GM19467 (cell line): ENCODE measurements around the gene GARIN5A.

ENCODE experiments used
- ATAC-seq: cut with Tn5 transposase; IDR thresholded peaks from one replicate; pipeline ENCODE4 v1.9.1; 2021; ENCODE audit warnings: mild to moderate bottlenecking, moderate library complexity; ENCODE audit not compliant: unreplicated experiment

GARIN5A gene

GRCh38 chr19:50435627-50436026 is 41.0 kb downstream of the GARIN5A start:
- no peak for ATAC-seq

- ATAC-seq = no peak
These were observed 41.4 kb downstream of the GARIN5A start for GRCh38 chr19:50435221-50435620.

DNA sequence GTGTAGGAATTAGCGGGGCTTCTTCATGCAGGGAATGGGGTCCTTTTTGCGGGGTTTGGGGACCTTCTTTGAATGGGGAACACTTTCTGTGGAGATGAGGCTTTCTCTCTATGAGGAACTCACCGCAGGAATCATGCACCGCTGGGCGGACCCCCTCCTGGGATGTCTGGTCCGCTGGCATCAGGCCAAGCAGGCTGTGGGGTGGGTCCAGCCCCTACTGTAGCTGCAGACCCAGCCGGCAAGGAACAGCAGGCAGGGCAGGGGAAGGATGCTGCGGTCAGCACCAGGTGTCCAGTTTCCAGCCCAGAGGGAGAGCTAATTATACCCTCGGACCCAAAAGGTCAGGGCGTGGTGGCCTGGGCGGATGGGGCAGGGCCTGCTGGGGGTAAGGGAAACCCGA is 42.1 kb downstream of the GARIN5A start:
- ATAC-seq = no peak

GRCh38 chr19:50433201-50434180 is 43.2 kb downstream of the GARIN5A start:
- no peak for ATAC-seq

DNA sequence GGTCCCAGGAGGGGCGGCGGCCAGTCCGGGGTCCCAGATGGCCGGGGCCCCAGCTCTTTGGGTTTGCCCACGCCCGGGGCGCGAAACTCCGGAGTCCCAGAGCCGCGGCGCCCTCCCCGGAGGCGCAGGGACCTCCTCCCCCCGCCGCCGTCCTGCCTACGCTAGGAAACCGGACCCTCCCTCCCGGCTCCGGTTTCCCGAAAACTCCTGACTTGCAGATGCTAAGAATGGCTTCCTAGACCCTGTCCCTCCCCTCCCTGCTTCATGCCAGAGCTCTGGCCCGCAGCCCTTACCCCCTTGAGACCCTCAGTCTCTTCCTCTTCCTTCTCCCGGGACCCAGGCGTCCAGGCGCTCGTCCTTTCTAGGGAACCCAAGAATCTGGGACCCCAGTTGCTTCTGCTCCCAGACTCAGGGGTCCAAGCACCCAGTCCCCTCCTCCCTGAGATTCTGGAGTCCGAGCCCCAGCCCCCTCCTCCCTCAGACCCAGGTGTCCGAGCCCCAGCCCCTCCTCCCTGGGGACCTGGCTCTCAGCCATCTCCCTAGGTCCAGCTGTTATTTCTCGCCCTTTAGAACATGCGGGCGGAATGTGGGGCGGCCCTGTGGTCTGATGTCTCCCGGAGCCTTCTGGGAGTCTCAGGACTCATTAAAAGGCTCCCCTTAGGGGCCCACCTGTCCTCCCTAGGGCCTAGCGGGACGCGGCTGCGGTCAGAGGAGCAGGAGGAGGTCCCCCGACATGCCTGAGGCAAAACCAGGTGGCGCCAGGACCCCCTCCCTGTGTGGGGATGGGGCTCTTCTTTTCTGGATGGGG is 44.2 kb downstream of the GARIN5A start, which contains the start of gene MYBPC2:
Gene MYBPC2, plus strand, starts transcription at position 672 of the 808 bp plus-strand sequence. Its CDS starts 62 bp downstream, at position 734.
- no peak for ATAC-seq

GRCh38 chr19:50431343-50432220 is 45.1 kb downstream of the GARIN5A start:
- peak; percentile 53 for ATAC-seq

DNA sequence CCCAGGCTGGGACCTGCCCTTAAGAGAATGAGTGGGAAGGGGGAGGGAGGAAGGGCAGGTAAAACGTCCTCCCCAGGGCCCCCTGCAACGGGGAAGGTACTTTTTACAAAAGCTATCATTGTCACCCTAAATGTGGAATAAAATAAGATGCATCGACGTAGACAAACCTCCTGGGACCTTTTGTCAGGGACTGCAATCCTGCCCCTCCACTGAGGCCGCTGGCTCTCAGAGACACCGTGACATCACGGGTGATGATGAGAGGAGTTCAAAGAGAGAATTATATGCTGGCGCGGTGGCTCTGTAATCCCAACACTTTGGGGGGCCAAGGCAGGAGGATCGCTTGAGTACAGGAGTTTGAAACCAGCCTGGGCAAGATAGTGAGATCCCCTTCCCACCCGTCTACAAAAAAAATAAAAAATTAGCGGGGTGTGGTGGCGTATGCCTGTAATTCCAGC is 45.7 kb downstream of the GARIN5A start:
- ATAC-seq = no peak

- no peak for ATAC-seq
These were observed 47.7 kb downstream of the GARIN5A start for GRCh38 chr19:50428772-50429463.

DNA sequence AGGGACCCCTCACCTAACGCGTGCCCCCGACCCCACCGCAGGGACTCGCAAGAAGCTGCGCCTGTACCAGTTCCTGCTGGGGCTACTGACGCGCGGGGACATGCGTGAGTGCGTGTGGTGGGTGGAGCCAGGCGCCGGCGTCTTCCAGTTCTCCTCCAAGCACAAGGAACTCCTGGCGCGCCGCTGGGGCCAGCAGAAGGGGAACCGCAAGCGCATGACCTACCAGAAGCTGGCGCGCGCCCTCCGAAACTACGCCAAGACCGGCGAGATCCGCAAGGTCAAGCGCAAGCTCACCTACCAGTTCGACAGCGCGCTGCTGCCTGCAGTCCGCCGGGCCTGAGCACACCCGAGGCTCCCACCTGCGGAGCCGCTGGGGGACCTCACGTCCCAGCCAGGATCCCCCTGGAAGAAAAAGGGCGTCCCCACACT is 48.6 kb downstream of the GARIN5A start:
- ATAC-seq = no peak

DNA sequence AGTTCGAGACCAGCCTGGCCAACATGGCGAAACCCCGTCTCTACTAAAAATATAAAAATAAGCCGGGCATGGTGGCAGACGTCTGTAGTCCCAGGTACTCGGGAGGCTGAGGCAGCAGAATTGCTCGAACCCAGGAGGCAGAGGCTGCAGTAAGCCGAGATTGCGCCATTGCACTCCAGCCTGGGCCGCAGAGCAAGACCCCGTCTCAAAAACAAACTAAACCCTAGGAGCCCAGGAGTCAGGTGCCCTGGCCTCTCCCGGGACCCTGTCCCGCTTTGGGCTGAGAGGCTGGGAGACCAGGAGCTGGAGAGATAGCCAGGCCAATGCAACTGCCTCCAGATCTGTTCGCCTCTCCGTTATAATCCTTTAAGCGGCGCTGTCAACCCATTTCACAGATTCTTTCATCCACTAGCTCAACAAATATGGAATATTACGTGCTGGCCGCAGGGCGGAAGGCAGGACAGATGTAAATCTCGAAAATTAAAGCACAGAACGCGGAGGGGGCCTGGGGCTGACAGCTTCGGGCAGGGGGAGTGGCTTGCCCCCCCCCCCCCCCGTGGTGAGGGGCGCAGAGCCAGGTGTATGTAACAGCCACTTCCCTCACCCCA is 49.2 kb downstream of the GARIN5A start:
- ATAC-seq = no peak

- ATAC-seq = no peak
These were observed 51.1 kb downstream of the GARIN5A start for GRCh38 chr19:50425581-50425980.

- no peak for ATAC-seq
These were observed 53.2 kb downstream of the GARIN5A start for GRCh38 chr19:50423279-50424113.

DNA sequence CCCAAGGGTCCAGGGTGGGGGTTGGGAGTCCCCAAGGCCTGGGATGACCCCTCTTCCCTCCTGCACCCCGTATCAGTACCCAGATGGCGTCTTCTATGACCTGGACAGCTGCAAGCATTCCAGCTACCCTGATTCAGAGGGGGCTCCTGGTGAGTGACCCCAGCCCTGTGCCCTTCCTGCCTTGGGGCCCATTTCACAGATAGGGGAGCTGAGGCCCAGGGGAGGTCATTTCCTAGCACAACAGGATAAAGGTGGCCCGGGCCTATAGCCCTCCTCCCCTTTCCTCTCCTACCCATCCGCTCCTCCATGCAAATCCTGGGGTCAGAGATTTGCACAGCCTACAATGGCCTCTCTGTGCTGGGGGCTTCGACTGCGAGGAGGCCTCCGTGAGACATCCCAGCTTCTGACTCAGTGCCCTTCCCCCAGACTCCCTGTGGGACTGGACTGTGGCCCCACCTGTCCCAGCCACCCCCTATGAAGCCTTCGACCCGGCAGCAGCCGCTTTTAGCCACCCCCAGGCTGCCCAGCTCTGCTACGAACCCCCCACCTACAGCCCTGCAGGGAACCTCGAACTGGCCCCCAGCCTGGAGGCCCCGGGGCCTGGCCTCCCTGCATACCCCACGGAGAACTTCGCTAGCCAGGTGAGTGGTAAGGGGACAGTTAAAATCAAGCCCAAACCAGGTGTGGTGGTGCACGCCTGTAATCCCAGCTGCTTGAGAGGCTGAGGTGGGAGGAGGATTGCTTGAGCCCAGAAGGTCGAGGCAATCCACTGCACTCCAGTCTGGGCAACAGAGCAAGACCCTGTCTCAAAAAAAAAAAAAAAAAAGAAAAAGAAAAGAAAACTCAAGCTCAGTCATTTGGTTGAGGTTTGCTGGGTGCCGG is 54.0 kb downstream of the GARIN5A start:
- no peak for ATAC-seq

DNA sequence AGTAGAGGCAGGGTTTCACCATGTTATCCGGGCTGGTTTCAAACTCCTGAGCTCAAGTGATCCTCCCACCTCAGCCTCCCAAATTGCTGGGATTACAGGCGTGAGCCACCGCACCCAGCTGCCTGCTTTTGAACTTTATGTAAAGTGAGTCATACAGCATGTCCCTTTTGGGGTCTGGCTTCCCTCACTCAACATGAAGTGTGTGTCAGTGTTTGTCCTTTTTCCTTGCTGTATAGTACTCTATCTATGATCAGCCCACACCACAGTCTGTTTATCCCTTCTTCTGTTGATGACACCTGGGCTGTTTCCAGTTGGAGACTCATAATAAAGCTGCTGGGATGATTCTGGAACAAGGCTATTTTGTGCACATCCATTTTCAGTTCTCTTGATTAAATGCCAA is 55.8 kb downstream of the GARIN5A start:
- ATAC-seq = no peak

DNA sequence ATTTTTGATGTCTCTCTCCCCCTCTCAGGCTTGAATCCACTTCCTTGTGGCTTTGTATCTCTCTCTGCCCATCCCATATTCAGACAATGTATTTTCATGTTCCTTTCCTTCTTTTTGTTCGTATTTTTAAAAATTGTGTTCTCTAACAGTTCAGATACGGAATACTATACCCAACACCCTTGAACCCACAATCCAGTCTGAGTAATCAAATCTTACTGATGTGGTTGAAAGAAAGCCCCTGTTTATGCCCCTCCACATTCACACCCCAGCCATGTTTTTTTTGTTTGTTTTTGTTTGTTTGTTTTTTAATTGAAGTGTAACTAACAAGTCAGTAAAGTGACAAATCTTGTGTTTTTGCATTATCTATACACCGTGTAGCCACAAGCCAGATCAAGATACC is 56.5 kb downstream of the GARIN5A start:
- ATAC-seq = no peak

DNA sequence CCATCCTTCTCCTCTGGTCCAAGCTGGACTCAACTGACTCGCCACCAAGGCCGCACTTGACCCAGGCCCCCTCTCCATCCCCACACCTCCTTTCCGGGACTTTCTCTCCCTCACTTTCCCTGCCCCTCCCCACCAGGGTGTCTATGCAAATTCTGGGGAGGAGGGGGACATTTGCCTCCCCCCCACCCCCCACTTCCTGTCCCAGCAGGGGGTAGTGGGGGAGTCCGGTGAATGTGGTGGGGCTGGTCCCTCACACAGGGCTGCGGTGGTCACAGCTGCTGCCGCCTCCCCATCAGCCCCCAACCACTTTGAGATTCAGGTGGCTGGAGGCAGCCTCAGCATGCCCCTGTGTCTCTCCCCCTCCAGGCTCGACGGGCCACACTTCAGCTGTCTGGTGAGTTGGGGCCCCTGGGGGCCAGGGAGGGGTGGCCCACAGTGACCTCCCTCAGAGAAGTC is 57.0 kb downstream of the GARIN5A start:
- no peak for ATAC-seq

DNA sequence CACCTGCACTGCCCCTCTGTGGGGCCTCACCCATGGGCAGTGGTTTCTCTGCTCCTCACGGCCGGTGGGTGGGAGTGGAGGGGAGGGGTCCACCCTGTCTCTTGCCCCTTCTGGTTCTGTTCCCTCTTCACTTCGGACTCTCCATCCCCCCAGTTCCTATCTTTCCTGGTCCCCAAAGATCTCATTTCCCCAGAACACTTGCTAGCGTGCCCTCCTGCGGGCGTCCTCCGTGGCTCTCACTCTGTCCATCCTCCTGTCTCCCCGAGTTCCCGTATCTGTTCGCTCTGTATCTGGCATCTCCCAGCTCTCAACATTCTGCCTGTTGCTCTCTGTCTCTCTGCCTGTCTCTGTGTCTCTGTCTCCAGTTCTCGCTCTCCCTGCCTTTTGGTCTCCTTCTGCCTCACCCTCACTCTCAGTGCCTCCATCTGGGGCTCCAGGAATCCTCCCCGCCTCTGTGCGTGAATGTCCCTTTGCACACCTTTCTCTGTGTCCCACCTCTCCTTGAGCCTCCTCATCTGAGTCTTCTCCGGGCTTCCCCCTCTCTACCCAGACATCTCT is 57.5 kb downstream of the GARIN5A start:
- no peak for ATAC-seq
